Right atrium auricular region (tissue), 2 donors: ENCODE data around the gene TMC7. TPM values are rescaled to one million over a fixed set of nuclear protein-coding genes. Genes with fewer than 3 reads are reported as not detected.

Experiments
- DNase-seq: peaks from one replicate; pipeline ENCODE4 v3.0.0-alpha.2; 2019; ENCODE audit warnings: low spot score
- H3K27ac ChIP-seq, 2 donors: fragments of 200-600 bp; sonication (generic); 1 replicate in 1 of 2; 2 replicates in 1 of 2; pipeline ENCODE4 v1.5.1; 2016 to 2019
- H3K27me3 ChIP-seq, 2 donors: fragments of 200-600 bp; sonication (generic); one replicate each; pipeline versions ENCODE4 v1.5.1 to v1.6.0; 2017 to 2019
- H3K36me3 ChIP-seq: fragments of 200-600 bp; sonication (generic); one replicate; pipeline ENCODE4 v1.5.1; 2016
- H3K4me1 ChIP-seq, 2 donors: fragments of 200-600 bp; sonication (generic); one replicate each; pipeline versions ENCODE4 v1.5.1 to v1.6.0; 2017 to 2019
- H3K4me3 ChIP-seq, 2 donors: fragments of 200-600 bp; sonication (generic); 1 replicate in 1 of 2; 2 replicates in 1 of 2; pipeline ENCODE4 v1.5.1; 2017 to 2019; ENCODE audit warnings: mild to moderate bottlenecking in 1 of 2, moderate library complexity in 1 of 2
- H3K9me3 ChIP-seq, 2 donors: fragments of 200-600 bp; sonication (generic); one replicate each; pipeline ENCODE4 v1.5.1; 2019
- CTCF ChIP-seq, 2 donors: fragments of 200-600 bp; sonication (generic); IDR thresholded peaks; one replicate each; pipeline ENCODE4 v1.5.1; 2019; ENCODE audit warnings: antibody characterized with exemption in 2 of 2
- total RNA-seq, 2 donors: library from RNA; depleted of rRNA; stranded (reverse); fragments of >200 nt; gene quantifications; one replicate each; pipeline ENCODE4 v1.1.0, GENCODE V29; 2016

TMC7 gene
- total RNA-seq, 2 donors from 2014 or later, result 0.56 to 0.63 TPM

DNA sequence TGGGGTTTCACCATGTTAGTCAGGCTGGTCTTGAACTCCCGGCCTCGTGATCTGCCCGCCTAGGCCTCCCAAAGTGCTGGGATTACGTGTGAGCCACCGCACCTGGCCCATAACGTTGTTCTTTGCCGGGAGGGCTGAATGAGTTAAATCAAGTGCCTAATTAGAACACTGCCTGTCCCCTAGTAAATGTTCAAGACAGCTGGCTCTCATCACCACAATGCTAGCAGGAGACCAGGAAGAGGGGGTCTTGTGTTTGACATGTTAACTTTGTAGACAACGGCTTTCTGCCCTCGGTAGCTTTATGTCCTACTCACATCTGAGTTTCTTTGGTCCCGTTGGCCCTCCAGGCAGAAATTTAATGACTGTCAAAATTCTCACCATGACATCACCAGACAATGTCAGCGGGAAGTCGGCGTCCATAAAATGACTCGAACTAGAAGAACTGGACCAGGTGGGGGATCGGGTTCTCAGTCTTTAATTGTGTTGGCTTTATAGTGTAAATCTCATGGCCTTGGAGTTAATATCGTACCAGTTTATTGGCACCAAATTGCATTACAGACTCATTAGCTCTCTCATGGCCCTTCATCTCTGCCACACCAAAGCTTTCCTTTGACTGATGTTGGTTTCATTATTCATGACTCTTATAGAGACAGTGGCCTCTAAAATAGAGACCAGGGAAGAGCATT is 118.6 kb downstream of the TMC7 start:
- Histone ChIP-seq H3K27me3 (no peaks in the 10 kb centered on the region), H3K4me1 (no peaks in the 10 kb centered on the region), H3K9me3 (peaks cover 0 to 7% of the 10 kb centered on the region in 2 donors), H3K36me3 (no peaks in the 10 kb centered on the region), H3K4me3 (no peak overlapping the region), H3K27ac (no peak overlapping the region)
- no peak for TF ChIP-seq CTCF (IDR thresholded peaks at IDR 0.05)
- no peak for DNase-seq

DNA sequence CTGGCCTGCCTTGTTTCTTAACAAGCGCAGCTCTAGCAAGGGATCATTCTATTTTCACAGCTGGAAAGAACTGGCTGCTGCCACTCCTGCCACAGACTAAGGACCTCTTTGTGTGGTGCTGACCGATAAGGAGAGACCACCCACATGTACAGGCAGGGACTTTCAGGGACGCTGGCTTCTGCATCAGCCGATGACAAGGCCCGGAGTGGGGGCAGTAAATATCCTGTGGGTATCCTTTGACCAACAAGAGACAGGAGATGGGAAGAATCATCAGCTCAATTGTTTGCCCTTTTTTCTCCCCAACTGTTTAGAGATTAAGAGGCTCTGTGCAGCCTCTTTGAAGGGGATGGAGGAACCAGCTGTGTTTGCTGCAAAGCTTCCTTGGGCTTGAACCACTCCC is 120.9 kb downstream of the TMC7 start:
- H3K27ac ChIP-seq, result no peak overlapping the region
- H3K4me3 ChIP-seq, result no peak overlapping the region
- no peaks in the 10 kb centered on the region for H3K36me3 ChIP-seq
- no peaks in the 10 kb centered on the region for H3K4me1 ChIP-seq
- no peak for TF ChIP-seq CTCF (IDR thresholded peaks at IDR 0.05)
- DNase-seq, result no peak
- H3K27me3 ChIP-seq, result no peaks in the 10 kb centered on the region
- peaks cover 0 to 7% of the 10 kb centered on the region in 2 donors for H3K9me3 ChIP-seq

- Histone ChIP-seq H3K27ac (no peak overlapping the region), H3K4me3 (no peak overlapping the region), H3K36me3 (no peaks in the 10 kb centered on the region), H3K9me3 (peaks cover 0 to 4% of the 10 kb centered on the region in 2 donors), H3K27me3 (no peaks in the 10 kb centered on the region), H3K4me1 (no peaks in the 10 kb centered on the region)
- TF ChIP-seq CTCF (IDR thresholded peaks at IDR 0.05), result no peak
- no peak for DNase-seq
Observed at GRCh38 chr16:19105131-19105530, 121.4 kb downstream of the TMC7 start.

DNA sequence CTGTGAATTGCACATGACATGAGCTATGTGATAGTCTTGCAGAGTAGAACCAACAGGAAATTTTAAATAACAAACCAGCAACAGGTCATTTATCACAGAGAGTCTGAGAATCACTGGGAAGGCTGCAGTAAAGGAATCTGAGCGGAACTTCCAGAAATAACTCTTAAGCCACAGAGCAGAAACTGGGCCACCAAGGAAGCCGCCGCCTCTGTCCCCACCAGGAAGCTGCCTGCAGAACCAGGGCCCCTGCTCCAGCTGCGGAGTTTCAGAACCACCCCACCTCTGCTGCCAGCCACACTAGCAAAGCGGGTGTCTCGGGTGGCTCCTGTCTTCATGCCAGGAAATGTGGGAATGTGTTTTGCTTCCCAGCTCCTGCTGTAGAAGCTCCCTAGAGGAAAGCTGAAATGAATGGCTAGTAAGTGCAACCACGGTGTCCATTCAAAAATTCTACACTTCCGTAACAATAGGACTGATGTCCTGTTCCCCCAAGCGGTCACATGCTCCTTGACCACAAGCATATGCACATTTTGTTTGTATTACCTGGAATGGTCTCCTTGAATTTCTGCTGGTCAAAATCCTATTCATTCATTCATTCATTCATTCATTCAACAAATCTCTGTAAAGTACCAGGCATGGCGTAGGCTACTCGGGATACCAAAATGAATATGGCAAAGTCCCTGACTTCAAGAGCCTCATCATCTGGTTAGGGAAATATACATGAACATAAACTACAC is 122.3 kb downstream of the TMC7 start:
- H3K27ac ChIP-seq, result no peak overlapping the region
- H3K27me3 ChIP-seq, result no peaks in the 10 kb centered on the region
- H3K36me3 ChIP-seq, result no peaks in the 10 kb centered on the region
- no peak for TF ChIP-seq CTCF (IDR thresholded peaks at IDR 0.05)
- no peaks in the 10 kb centered on the region for H3K4me1 ChIP-seq
- no peaks in the 10 kb centered on the region for H3K9me3 ChIP-seq
- no peak for DNase-seq
- H3K4me3 ChIP-seq, result no peak overlapping the region

GRCh38 chr16:19106625-19107020 is 122.9 kb downstream of the TMC7 start:
- TF ChIP-seq CTCF (IDR thresholded peaks at IDR 0.05), result no peak
- no peak overlapping the region for H3K4me3 ChIP-seq
- no peak overlapping the region for H3K27ac ChIP-seq
- no peaks in the 10 kb centered on the region for H3K36me3 ChIP-seq
- H3K4me1 ChIP-seq, result no peaks in the 10 kb centered on the region
- H3K9me3 ChIP-seq, result no peaks in the 10 kb centered on the region
- no peak for DNase-seq
- H3K27me3 ChIP-seq, result no peaks in the 10 kb centered on the region
